Hematopoietic multipotent progenitor cell treated with erythropoietin and hydrocortisone succinate and interleukin-3 and kit ligand, for 4 days (in vitro differentiated cells): ENCODE data around the gene STX7.
A peak's percentile ranks its signal among the peaks of the same experiment; 100 is the strongest.

Source experiments
- DNase-seq: peaks from one replicate; pipeline ENCODE4 v3.0.0-alpha.2; 2015

STX7 gene

DNA sequence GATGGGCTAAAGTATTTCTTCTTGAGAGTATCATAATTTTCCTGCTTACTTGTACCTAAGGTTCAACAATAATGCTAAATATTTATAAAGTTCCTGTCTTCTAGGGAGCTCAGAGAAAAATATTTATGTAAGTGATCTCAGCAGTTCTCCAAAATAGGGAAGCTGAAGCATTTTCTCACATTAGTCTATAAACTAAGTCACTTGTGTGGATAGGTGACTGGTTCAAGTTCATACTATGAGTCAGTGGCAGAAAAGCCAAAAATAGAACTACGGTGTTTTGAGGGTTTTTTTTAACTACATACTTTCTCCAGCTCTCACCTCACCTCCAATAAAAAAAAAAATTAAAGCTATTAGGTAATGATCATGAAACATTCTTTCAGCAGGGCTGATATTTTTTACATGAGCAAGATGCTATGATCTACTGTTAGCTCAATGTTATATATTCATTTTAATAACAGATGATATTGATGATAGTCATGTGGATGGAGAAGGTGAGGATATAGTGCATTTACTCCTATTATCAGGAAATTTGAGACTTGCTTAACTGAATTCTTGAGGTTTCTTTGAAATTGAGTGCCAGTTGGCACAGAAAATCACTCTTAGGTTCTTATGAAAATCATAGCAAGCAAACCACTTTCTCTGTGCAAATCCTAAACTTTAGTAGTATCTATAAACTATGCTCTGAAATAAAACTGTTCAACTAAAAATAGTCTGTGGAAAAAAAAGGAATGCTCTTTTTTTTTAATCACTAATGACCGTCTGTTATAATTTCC lies 107.6 kb downstream of the STX7 start:
- no peak for DNase-seq

DNA sequence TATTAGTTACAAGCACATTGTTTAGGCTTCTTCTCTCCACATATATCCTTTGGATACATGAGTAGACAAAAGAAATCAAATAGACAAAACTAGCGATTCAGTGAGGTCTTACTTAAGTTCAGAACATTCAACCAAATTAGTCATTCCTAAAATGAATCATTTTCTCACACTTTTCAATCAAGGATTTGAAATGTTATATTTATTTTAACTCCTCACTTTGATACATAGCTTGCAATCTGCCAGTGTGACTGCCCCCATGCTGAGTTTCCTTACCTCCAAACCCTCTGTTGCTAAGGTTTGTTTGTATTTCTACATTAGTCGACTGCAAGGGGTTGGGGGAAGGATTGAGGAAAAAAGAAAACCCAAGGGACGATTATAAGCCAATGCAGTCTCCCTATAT lies 108.2 kb downstream of the STX7 start:
- DNase-seq, result no peak

DNA sequence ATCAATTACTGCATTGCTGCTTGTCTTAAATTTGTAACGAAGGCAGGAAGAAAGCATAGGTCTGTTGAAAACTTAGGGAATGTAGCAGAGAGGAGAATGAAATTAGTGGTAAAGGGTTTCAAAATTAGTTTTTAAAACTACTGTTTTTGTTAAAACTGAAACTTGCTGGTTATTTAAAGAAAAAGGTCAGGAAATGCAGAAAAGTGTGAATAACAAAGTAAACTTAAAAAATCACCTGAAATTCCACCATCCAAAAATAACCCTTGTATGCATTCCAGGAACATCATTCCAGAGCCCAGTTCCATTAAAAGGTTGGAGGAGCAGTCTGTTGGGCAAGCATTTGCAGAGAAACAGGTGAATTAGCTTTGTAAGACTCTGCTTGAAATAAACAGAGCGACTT lies 108.6 kb downstream of the STX7 start:
- DNase-seq, result no peak

DNA sequence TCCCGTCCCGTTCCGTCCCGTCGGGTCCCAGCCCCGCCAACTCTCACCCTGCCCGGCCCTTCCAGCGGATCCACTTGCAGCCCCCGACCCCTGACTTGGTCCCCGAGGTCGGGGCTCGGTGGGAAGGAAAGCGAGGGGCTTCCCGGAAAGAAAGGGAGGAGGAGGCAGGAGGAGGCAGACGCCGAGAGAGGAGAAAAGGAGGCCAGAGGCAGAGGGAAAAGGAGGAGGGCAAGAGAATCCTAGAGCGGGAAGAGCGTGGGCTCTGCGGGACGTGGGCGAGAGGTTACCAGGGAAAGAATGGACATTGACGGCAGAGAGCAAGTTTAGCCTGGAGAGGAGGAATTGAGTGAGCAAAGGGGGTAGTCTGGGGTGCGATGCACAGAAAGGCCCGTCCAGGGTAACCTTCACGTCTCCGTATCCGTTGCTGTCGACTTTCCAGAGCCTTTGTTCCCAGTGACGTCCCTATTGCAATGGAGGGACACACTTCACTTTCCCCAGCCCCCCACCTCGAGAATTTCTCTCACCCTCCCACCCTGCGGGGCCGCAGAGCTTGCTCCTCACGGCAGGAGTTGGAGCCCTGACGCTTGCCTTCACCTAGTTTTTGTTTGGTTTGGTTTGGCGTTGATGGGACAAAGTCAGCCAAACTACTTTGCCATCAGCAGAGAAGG lies 111.2 kb downstream of the STX7 start:
- no peak for DNase-seq

DNA sequence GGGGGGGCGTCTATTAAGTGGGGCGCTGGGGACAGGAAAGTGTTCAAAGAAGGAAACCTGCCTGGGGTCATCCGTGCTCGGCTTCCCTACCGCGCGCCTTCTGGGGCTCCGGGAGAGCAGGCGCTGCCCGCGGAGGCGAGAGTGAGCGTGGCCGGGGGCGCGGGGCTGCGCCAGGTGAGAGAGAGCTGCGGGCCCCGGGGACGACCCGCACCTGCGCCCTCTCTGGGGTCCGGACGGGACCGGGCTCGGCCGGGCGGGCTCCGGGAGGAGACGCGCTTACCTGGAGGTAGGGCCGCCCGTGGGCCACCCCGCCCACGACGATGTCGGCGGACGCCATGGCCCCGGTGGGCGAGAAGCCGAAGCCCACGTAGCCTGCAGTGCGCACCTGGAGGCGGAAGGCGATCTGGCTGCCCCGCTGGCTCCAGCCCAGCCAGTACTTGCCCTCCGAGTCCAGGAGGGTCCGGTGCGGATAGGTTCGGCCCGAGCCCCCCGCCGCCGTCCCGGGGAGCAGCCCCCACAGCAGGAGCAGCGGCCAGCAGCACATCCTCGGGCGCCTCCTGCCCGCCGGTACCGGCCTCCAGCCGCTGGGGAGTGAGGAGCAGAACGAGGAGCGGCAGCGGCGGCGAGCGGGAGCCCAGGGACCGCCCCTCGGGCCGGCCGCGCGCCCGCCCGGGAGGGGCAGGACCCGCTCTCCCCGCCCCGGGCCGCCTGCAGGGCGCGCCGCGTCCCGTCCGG lies 111.9 kb downstream of the STX7 start, which contains the start of gene MOXD1:
TSS of gene MOXD1 (minus strand) at position 593 of the 735 bp plus-strand sequence. CDS start at position 544, 49 bp downstream.
- peak; percentile 41 for DNase-seq

DNA sequence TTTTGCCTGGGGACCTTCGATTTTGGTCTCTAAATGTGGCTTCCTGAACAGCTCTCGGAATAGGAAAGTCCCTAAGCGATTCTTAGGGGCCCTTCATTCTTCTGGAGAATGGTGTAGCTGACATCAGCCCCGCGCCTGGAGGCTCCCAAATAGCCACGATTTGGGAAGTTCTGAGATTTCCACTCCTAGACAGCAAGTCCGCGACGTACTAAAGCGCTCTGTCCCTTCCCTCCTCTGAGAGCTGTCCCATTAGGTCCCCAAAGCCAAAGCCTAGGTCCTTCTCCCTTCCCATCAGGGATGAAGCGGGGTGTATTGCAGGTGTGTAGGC lies 112.4 kb downstream of the STX7 start:
- no peak for DNase-seq

DNA sequence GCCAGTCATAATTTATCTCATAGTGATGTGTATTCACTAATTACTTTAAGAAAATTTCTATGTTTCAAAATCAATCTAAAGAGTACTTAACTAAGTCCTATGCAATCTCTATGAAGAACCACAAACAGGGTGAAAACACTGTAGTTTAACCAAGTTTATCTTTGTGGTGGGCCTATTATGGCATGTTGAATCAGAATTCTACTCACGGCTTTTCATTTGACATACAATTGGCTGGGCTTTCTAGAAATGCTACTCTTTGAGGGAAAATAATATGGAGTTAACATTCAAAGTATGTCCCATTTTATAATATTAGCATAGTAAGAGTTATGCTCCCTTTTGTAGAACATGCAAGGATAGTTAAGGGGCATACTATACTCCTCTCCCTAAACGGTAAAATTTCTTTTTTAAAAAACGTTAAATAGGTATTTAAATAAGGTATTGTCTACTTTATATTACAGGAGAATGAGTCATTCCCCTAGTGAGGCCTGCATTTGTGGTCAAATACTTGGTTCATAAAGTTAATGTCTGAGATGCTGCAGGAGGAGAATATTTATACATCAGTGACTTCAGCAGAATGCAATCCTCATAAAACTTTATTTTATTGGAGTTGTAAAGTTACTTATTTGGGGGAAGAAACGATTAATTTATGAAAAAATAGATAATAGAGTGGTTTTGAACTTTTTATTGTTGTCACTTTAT lies 113.4 kb downstream of the STX7 start:
- DNase-seq, result no peak
